ENCODE data around the gene BCL7C. TPM values are rescaled to one million over a fixed set of nuclear protein-coding genes. Genes with fewer than 3 reads are reported as not detected.

BCL7C gene
- total RNA-seq, result 34.6 and 38.0 TPM in 2 replicates

DNA sequence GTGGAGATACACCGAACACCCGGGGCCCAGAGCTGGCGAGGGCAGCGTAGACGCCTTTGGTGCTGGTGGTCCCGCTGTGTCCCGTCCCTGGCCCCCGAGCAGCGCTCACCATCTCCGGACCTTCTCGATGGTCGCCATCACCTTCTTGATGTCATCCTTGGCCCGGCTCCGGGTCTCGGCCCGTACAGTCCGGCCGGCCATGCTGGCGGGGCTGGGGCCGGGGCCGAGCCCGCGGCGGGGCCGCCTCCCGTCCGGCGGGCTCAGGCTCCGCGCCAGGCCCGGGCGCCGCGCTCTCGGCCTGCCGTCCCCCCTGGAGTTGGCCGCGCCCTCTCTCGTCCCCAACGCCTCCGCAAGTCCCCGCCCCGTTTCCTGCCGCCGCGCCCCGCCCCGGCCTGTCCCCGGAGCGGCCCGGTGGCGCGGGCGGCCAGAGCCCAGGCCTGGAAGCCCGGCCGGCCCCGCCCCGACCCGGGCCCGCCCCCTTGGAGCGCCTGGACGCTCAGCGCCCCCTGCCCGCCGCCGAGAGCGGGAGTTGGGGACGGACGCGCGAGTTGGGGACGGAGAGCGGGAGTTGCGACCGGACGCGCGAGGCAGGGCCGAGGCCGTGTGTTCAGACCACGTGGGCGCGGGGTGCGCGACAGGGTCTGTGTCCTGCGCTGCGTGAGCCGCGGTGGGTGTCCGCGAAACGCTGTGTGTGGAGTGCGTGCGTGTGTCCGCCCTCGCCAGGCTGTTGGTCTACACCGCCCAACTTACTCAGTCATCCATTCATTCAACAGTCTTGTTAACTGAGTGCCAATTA lies at the start of gene BCL7C:
TSS of gene BCL7C (minus strand) at position 334 of the 796 bp plus-strand sequence. CDS start at position 201, 133 bp downstream.

DNA sequence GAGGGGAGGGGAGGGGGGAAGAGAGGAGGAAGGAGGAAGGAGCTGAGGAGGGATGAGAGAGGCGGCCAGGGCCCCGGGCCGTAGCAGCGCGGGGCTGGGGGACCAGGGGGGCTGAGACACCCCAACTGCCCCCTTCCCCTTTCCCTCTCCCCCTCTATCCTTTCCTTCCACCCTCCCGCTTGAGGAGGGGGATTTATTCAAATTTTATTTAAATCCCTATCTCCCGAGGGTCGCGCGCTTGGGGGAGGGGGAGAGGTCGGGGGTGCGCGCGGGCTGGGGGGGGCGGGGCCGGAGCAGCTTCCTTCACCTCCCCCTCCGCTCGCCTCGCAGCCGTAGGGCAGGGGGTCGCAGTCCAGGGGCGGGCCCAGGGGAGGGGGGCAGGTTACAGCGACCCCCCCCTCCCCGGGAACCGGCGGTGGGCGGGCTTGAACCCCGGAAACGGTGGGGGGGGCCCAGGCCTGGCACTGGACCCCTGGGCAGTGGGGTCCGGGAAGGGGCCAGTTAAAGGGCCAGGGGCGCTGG lies 29.7 kb upstream of the BCL7C start, which contains the start of gene FBXL19:
TSS of gene FBXL19 (plus strand) at position 19 of the 522 bp plus-strand sequence. CDS start 2,183 bp downstream, outside the sequence.

DNA sequence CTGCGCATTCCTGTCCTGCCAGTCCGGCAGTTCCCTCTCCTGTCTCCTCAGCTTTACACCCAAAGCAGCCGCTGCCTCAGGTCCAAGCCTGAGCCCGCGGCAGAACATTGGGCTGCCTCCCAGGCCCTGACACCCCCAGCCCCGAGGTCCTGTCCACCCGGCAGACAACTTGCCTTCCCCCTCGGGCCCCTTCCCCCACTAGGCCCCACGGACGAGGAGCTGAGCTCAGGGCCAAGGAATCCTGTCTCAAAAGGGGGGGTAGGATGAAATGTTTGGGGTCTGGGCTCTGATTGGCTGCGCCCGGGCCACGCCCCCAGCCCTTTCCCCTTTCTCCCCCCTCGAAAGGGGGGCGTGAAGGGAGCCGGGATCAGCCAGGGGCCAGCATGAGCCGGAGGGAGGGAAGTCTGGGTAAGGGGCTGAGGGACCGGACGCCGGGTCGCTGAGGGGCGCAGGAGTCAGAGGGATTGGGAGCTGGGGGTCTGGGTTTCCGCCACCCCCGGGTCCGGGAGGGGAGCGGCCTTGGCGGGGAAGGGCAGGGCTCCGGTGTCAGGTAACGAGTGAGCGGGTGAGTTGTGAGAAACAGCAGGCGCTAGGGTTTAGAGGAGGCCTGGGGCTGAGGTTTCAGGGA lies 2.5 kb upstream of the BCL7C start, which contains the start of gene CTF1:
TSS of gene CTF1 (plus strand) at position 354 of the 628 bp plus-strand sequence. CDS start at position 384, 30 bp downstream.

Small RNA genes lying within 50 kb of the gene (small RNA-seq; reads per million reads assigned to genes)
- gene MIR4519, result not detected
- not detected for gene MIR762

Other genes with a start within 250 kb of the BCL7C start
- gene PRR14, start 243.1 kb downstream of the BCL7C start, total RNA-seq, result 5.9 and 7.3 TPM in 2 replicates
- gene FBRS, start 235.6 kb downstream of the BCL7C start, total RNA-seq, result 22.2 and 22.8 TPM in 2 replicates
- gene SRCAP, start 194.9 kb downstream of the BCL7C start, total RNA-seq, result 17.9 and 20.4 TPM in 2 replicates
- 15.2 and 17.4 TPM in 2 replicates for gene PHKG2, start 145.7 kb downstream of the BCL7C start, total RNA-seq
- gene CFAP119, start 132.0 kb downstream of the BCL7C start, total RNA-seq, result 2.1 and 2.2 TPM in 2 replicates
- gene RNF40, start 131.8 kb downstream of the BCL7C start, total RNA-seq, result 63.6 and 70.5 TPM in 2 replicates
- gene ZNF629, start 106.9 kb downstream of the BCL7C start, total RNA-seq, result 14.5 and 16.2 TPM in 2 replicates
- gene CTF1, start 2.5 kb upstream of the BCL7C start, total RNA-seq, result 2.4 and 2.6 TPM in 2 replicates
- gene FBXL19, start 29.5 kb upstream of the BCL7C start, total RNA-seq, result 11.5 and 12.0 TPM in 2 replicates
- gene ORAI3, start 55.0 kb upstream of the BCL7C start, total RNA-seq, result 34.4 and 37.7 TPM in 2 replicates
- gene SETD1A, start 63.7 kb upstream of the BCL7C start, total RNA-seq, result 2.5 and 4.0 TPM in 2 replicates
- 42.6 and 51.9 TPM in 2 replicates for gene HSD3B7, start 91.1 kb upstream of the BCL7C start, total RNA-seq
- gene STX1B, start 116.6 kb upstream of the BCL7C start, total RNA-seq, result 1.4 and 2.1 TPM in 2 replicates
- gene STX4, start 139.5 kb upstream of the BCL7C start, total RNA-seq, result 21.7 and 26.1 TPM in 2 replicates
- gene ZNF668, start 180.2 kb upstream of the BCL7C start, total RNA-seq, result 7.8 and 10.9 TPM in 2 replicates
- 12.4 and 13.2 TPM in 2 replicates for gene ZNF646, start 180.3 kb upstream of the BCL7C start, total RNA-seq
- gene PRSS53, start 194.9 kb upstream of the BCL7C start, total RNA-seq, result 1.9 and 3.7 TPM in 2 replicates
- gene VKORC1, start 200.7 kb upstream of the BCL7C start, total RNA-seq, result 149 and 200 TPM in 2 replicates
- gene BCKDK, start 214.3 kb upstream of the BCL7C start, total RNA-seq, result 32.0 and 32.5 TPM in 2 replicates
- gene KAT8, start 223.6 kb upstream of the BCL7C start, total RNA-seq, result 26.2 and 27.0 TPM in 2 replicates
- gene PRSS8, start 241.7 kb upstream of the BCL7C start, total RNA-seq, result not detected in 2 replicates

Measured in articular chondrocyte of knee joint (primary cell).